Measurements from ENCODE around the gene CLCN1. TPM values are rescaled to one million over a fixed set of nuclear protein-coding genes. Genes with fewer than 3 reads are reported as not detected.

Gene CLCN1
- total RNA-seq, 1 experiment from 2014 or later: not detected

- no peaks in the 10 kb centered on the region for H3K9me3 ChIP-seq (ENCODE audit: low read length)
- H3K36me3 ChIP-seq (ENCODE audit: insufficient read depth, low read length): no peaks in the 10 kb centered on the region
- DNase-seq: no peak
- H3K9ac ChIP-seq (ENCODE audit: low read length): no peak overlapping the region
- H3K9me2 ChIP-seq (replicated peaks; ENCODE audit: insufficient read depth, low read length): no peaks in the 10 kb centered on the region
- H3K4me3 ChIP-seq (ENCODE audit: low read length): no peak overlapping the region
- H3K79me2 ChIP-seq (ENCODE audit: low read length): no peaks in the 10 kb centered on the region
- H3K4me2 ChIP-seq (ENCODE audit: low read depth, low read length, poor library complexity, severe bottlenecking): no peak overlapping the region
- no peaks in the 10 kb centered on the region for H4K20me1 ChIP-seq (ENCODE audit: insufficient read depth, low read depth, low read length)
- H2AFZ ChIP-seq (ENCODE audit: low read length): no peak overlapping the region
- no peaks in the 10 kb centered on the region for H3K27me3 ChIP-seq (ENCODE audit: low read length)
- no peaks in the 10 kb centered on the region for H3K4me1 ChIP-seq (ENCODE audit: low read length)
- H3K27ac ChIP-seq (ENCODE audit: low read length): no peak overlapping the region
Measured at GRCh38 chr7:143395187-143396149, 79.6 kb downstream of the CLCN1 start.

GRCh38 chr7:143396182-143396581 lies 80.3 kb downstream of the CLCN1 start:
- no peaks in the 10 kb centered on the region for H3K79me2 ChIP-seq (ENCODE audit: low read length)
- no peak for DNase-seq
- H3K9ac ChIP-seq (ENCODE audit: low read length): no peak overlapping the region
- no peaks in the 10 kb centered on the region for H4K20me1 ChIP-seq (ENCODE audit: insufficient read depth, low read depth, low read length)
- H2AFZ ChIP-seq (ENCODE audit: low read length): no peak overlapping the region
- H3K27me3 ChIP-seq (ENCODE audit: low read length): no peaks in the 10 kb centered on the region
- H3K9me3 ChIP-seq (ENCODE audit: low read length): no peaks in the 10 kb centered on the region
- no peak overlapping the region for H3K27ac ChIP-seq (ENCODE audit: low read length)
- H3K4me2 ChIP-seq (ENCODE audit: low read depth, low read length, poor library complexity, severe bottlenecking): no peak overlapping the region
- H3K9me2 ChIP-seq (replicated peaks; ENCODE audit: insufficient read depth, low read length): no peaks in the 10 kb centered on the region
- no peak overlapping the region for H3K4me3 ChIP-seq (ENCODE audit: low read length)
- H3K4me1 ChIP-seq (ENCODE audit: low read length): no peaks in the 10 kb centered on the region
- no peaks in the 10 kb centered on the region for H3K36me3 ChIP-seq (ENCODE audit: insufficient read depth, low read length)

GRCh38 chr7:143396625-143397556 lies 81.0 kb downstream of the CLCN1 start:
- Histone ChIP-seq H2AFZ (ENCODE audit: low read length) (no peak overlapping the region), H3K79me2 (ENCODE audit: low read length) (no peaks in the 10 kb centered on the region), H3K27ac (ENCODE audit: low read length) (no peak overlapping the region), H3K4me2 (ENCODE audit: low read depth, low read length, poor library complexity, severe bottlenecking) (no peak overlapping the region), H3K27me3 (ENCODE audit: low read length) (no peaks in the 10 kb centered on the region), H3K4me3 (ENCODE audit: low read length) (no peak overlapping the region), H3K9me2 (replicated peaks; ENCODE audit: insufficient read depth, low read length) (no peaks in the 10 kb centered on the region), H3K4me1 (ENCODE audit: low read length) (no peaks in the 10 kb centered on the region), H4K20me1 (ENCODE audit: insufficient read depth, low read depth, low read length) (no peaks in the 10 kb centered on the region), H3K9me3 (ENCODE audit: low read length) (no peaks in the 10 kb centered on the region), H3K9ac (ENCODE audit: low read length) (no peak overlapping the region), H3K36me3 (ENCODE audit: insufficient read depth, low read length) (no peaks in the 10 kb centered on the region)
- DNase-seq: no peak

GRCh38 chr7:143397710-143398530 lies 82.0 kb downstream of the CLCN1 start:
- Histone ChIP-seq H3K79me2 (ENCODE audit: low read length) (no peaks in the 10 kb centered on the region), H3K4me1 (ENCODE audit: low read length) (no peaks in the 10 kb centered on the region), H3K4me3 (ENCODE audit: low read length) (no peak overlapping the region), H3K4me2 (ENCODE audit: low read depth, low read length, poor library complexity, severe bottlenecking) (no peak overlapping the region), H3K9me2 (replicated peaks; ENCODE audit: insufficient read depth, low read length) (no peaks in the 10 kb centered on the region), H3K9ac (ENCODE audit: low read length) (no peak overlapping the region), H4K20me1 (ENCODE audit: insufficient read depth, low read depth, low read length) (no peaks in the 10 kb centered on the region), H3K36me3 (ENCODE audit: insufficient read depth, low read length) (no peaks in the 10 kb centered on the region), H2AFZ (ENCODE audit: low read length) (no peak overlapping the region), H3K27me3 (ENCODE audit: low read length) (no peaks in the 10 kb centered on the region), H3K9me3 (ENCODE audit: low read length) (no peaks in the 10 kb centered on the region), H3K27ac (ENCODE audit: low read length) (no peak overlapping the region)
- no peak for DNase-seq

- Histone ChIP-seq H3K4me2 (ENCODE audit: low read depth, low read length, poor library complexity, severe bottlenecking) (no peak overlapping the region), H3K27ac (ENCODE audit: low read length) (no peak overlapping the region), H3K9ac (ENCODE audit: low read length) (no peak overlapping the region), H3K9me2 (replicated peaks; ENCODE audit: insufficient read depth, low read length) (no peaks in the 10 kb centered on the region), H3K9me3 (ENCODE audit: low read length) (no peaks in the 10 kb centered on the region), H3K36me3 (ENCODE audit: insufficient read depth, low read length) (no peaks in the 10 kb centered on the region), H4K20me1 (ENCODE audit: insufficient read depth, low read depth, low read length) (no peaks in the 10 kb centered on the region), H2AFZ (ENCODE audit: low read length) (no peak overlapping the region), H3K79me2 (ENCODE audit: low read length) (no peaks in the 10 kb centered on the region), H3K27me3 (ENCODE audit: low read length) (no peaks in the 10 kb centered on the region), H3K4me3 (ENCODE audit: low read length) (no peak overlapping the region), H3K4me1 (ENCODE audit: low read length) (no peaks in the 10 kb centered on the region)
- no peak for DNase-seq
Measured at GRCh38 chr7:143398616-143399015, 82.7 kb downstream of the CLCN1 start.

GRCh38 chr7:143399151-143399550 lies 83.2 kb downstream of the CLCN1 start:
- no peak overlapping the region for H3K4me2 ChIP-seq (ENCODE audit: low read depth, low read length, poor library complexity, severe bottlenecking)
- no peaks in the 10 kb centered on the region for H3K27me3 ChIP-seq (ENCODE audit: low read length)
- H3K36me3 ChIP-seq (ENCODE audit: insufficient read depth, low read length): no peaks in the 10 kb centered on the region
- H3K9me2 ChIP-seq (replicated peaks; ENCODE audit: insufficient read depth, low read length): no peaks in the 10 kb centered on the region
- DNase-seq: no peak
- H3K4me3 ChIP-seq (ENCODE audit: low read length): no peak overlapping the region
- no peaks in the 10 kb centered on the region for H3K9me3 ChIP-seq (ENCODE audit: low read length)
- H3K9ac ChIP-seq (ENCODE audit: low read length): no peak overlapping the region
- H3K79me2 ChIP-seq (ENCODE audit: low read length): no peaks in the 10 kb centered on the region
- H4K20me1 ChIP-seq (ENCODE audit: insufficient read depth, low read depth, low read length): no peaks in the 10 kb centered on the region
- no peaks in the 10 kb centered on the region for H3K4me1 ChIP-seq (ENCODE audit: low read length)
- H2AFZ ChIP-seq (ENCODE audit: low read length): no peak overlapping the region
- H3K27ac ChIP-seq (ENCODE audit: low read length): no peak overlapping the region

- H3K27me3 ChIP-seq (ENCODE audit: low read length): no peaks in the 10 kb centered on the region
- no peaks in the 10 kb centered on the region for H3K79me2 ChIP-seq (ENCODE audit: low read length)
- no peaks in the 10 kb centered on the region for H4K20me1 ChIP-seq (ENCODE audit: insufficient read depth, low read depth, low read length)
- H3K4me1 ChIP-seq (ENCODE audit: low read length): no peaks in the 10 kb centered on the region
- no peak for DNase-seq
- H3K36me3 ChIP-seq (ENCODE audit: insufficient read depth, low read length): no peaks in the 10 kb centered on the region
- no peaks in the 10 kb centered on the region for H3K9me2 ChIP-seq (replicated peaks; ENCODE audit: insufficient read depth, low read length)
- no peaks in the 10 kb centered on the region for H3K9me3 ChIP-seq (ENCODE audit: low read length)
- no peak overlapping the region for H3K9ac ChIP-seq (ENCODE audit: low read length)
- no peak overlapping the region for H3K4me3 ChIP-seq (ENCODE audit: low read length)
- no peak overlapping the region for H3K27ac ChIP-seq (ENCODE audit: low read length)
- H2AFZ ChIP-seq (ENCODE audit: low read length): no peak overlapping the region
- H3K4me2 ChIP-seq (ENCODE audit: low read depth, low read length, poor library complexity, severe bottlenecking): no peak overlapping the region
Measured at GRCh38 chr7:143399642-143400041, 83.7 kb downstream of the CLCN1 start.

All from Karpas-422 (cell line).